NCI-H82 treated with DMSO at 0.1 percent for 48 hours (cell line): ENCODE data around the gene TMED9.
A peak's percentile ranks its signal among the peaks of the same experiment; 100 is the strongest.
"Not testable (repeated sequence)": the region's sequence is repeated elsewhere in the genome, so short reads cannot be mapped to it uniquely, and the experiment has no call there.

Experiments
- DNase-seq: peaks from one replicate; lab custom pipeline; 2025; ENCODE audit not compliant: unreplicated experiment; lab: John Stamatoyannopoulos, UW

TMED9 gene

DNA sequence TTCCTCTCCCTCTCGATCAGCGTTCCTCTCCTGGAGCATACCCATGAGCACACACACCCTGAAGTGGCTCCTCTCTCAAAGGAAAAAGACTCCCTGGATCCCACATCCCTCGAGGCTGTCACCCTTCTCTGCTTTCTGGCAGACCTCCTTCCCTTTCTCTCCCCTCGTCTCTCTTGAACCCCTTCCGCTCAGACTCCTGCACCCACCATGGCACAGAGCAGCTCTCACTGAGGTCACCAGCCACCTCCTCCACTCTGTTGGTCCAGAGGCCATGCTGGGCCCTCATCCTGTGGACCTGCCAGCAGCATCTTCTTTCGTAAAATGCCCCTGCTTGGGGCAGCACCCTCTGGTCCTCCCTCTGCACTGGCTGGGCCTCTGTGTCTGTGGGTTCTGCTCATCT lies 13.7 kb downstream of the TMED9 start:
- no peak for DNase-seq

DNA sequence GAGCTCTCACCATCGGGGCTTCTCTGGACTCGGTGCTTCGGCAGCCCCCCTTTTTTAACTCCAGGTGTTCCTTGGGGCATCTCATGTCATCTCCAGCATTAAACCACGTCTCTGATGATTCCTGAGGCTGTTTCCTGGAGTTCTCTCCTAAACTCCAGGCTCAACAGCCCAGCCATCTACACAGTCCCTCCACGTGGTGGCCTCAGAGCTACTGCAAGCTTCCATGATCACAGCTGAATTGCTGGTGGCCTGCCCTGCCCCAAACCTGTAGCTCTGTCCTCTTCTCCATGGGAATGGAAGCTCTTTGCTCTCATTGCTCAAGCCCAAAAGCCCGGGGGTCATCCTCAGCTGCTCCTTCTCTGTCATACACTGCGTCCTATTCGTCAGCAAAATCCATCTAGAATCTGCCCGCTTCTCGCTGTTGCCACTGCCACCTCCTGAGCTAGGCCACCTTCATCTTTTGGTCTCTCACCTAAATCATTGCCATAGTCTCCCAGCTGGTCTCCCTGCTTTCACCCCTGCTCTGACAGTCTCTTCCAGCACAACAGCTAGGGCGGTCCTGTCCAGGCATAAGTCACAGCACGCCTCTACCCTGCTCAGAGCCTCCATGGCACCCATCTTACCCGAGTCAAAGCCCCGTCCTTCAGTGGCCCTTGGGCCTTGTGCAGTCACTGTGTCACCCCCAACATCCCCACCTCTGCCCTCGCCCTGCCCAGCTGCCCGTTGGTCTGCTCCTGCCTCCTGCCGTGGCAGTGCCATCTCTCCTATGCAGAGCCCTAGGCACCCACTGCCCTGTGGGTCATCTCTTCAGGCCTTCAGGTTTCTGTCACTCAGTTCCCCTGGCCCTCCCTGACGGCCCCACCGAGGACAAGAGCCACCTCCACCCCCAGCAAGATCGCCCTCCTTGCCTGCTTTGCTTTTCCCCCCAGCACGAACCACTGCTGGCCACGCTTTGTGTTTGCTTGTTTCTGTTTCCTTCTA lies 14.4 kb downstream of the TMED9 start:
- DNase-seq = no peak

DNA sequence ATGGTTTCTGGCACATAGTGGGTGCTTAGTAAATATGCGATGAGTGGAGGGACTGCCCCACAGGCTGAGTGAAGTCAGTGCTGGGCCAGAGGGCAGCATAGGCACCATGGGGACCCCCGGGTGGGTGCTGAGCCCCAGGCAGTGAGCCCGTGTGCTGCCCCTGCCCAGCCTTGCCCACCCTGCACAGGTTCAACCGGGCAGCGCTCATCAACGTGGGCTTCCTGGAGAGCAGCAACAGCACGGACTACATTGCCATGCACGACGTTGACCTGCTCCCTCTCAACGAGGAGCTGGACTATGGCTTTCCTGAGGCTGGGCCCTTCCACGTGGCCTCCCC lies 15.1 kb downstream of the TMED9 start:
- DNase-seq = no peak

DNA sequence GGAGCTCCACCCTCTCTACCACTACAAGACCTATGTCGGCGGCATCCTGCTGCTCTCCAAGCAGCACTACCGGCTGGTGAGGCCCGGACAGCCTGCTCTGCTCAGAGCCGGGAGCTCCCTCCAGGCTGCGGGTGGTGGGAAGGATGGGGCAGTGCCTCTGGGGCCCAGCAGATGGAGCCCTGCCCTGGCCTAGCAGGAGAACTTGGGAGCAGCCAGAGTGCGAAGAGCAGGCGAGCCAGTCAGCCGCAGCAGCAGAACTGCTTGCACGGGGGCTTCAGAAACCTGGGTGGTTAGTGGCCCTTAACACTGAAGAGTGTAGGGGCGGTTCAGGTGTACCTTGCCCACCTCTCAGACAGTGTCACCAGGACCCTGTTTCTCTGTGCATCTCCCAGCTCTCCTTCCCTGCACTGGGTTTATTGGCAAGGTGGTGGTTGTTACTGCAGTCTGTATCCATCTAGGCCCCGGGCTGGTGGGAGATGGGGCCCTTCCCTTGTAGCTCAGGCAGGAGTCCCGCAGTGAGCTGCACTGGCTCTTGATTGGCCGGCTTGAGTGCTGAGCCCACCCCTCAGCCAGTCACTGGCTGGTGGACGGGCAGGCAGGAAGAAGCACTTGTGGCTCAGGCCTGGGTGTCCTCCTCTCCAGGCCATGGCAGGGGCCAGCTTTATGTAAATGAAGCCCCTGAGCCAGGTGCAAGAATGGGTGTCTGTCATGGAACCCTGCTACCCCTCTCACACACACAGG lies 15.6 kb downstream of the TMED9 start:
- peak; percentile 42 for DNase-seq

DNA sequence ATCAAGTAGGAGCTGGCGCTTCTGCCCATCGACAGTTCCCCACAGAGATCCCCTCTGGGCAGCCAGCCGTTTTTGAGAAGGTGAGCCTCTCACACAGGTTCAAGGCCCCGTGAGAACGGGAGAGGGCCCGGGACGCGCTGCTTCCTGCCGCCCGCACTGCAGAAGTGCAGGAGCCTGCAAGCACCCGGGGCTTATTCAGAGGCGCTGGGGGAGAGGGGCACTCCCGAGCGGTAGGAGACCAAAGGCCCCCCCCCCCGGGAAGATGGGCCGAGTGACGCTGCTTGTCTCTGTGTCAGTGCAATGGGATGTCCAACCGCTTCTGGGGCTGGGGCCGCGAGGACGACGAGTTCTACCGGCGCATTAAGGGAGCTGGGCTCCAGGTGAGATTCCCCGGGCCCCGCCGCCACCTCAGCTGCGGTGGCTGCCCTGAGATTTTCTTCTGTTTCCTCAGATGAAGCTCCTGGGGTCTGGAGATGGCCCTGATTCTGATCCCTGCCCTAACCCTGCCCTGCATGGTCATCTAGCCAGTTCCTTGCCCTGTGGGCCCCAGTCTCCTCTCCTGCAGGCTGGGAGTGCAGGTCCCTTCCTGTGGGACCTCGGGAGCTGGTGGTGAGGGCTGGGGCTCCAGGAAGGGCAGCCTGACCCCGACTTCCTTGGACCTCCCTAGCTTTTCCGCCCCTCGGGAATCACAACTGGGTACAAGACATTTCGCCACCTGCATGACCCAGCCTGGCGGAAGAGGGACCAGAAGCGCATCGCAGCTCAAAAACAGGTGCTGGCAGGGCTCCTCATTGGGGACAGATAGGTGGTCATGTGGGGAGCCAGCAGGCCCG lies 16.5 kb downstream of the TMED9 start:
- DNase-seq = no peak

DNA sequence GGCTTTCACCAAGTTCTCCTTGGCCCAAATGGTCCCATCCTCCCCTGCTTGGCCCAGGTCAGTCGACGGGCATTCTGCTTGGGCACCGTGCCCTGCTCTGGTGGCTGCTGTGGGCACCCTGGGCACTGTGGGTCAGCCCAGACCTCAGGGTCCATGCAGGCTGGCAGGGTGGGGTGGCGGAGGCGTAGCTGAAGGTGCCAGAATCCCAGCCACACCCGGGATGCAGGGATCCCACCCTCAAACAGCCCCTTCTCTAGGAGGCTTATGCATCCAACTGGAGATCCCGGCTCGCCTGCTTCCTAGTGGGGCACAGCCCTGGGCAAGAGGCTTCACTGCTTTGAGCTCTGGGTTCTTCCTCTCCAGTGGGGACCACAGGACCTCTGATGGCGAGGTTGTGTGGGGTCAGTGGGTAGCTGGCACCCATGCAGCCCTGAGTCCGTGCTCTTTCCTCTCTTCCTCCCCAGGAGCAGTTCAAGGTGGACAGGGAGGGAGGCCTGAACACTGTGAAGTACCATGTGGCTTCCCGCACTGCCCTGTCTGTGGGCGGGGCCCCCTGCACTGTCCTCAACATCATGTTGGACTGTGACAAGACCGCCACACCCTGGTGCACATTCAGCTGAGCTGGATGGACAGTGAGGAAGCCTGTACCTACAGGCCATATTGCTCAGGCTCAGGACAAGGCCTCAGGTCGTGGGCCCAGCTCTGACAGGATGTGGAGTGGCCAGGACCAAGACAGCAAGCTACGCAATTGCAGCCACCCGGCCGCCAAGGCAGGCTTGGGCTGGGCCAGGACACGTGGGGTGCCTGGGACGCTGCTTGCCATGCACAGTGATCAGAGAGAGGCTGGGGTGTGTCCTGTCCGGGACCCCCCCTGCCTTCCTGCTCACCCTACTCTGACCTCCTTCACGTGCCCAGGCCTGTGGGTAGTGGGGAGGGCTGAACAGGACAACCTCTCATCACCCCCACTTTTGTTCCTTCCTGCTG lies 17.4 kb downstream of the TMED9 start:
- DNase-seq = no peak

DNA sequence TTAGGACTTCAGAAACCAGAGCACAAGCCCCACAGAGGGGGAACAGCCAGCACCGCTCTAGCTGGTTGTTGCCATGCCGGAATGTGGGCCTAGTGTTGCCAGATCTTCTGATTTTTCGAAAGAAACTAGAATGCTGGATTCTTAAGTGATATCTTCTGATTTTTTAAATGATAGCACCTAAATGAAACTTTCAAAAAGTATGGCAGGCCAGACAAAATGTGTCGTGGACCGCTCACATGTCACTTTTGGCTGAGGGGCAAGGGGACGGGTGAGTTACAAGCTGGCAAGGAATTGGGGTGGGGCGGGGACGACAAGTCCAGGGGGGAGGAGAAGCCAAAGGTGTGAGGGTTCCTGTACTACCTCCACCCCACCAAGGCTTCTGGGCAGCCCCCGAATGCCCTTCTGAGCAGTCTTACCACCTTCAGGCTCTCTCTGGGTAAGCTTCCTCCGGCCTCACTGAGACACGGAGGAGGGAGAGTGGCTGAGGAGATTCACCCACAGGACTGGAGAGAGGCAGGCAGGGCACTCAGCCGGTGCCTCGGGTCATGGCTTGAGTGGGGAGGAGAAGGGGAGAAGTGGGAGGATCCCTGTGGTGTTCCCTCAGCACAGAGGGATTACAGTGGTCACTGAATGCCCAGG lies 18.2 kb downstream of the TMED9 start:
- DNase-seq = no peak

DNA sequence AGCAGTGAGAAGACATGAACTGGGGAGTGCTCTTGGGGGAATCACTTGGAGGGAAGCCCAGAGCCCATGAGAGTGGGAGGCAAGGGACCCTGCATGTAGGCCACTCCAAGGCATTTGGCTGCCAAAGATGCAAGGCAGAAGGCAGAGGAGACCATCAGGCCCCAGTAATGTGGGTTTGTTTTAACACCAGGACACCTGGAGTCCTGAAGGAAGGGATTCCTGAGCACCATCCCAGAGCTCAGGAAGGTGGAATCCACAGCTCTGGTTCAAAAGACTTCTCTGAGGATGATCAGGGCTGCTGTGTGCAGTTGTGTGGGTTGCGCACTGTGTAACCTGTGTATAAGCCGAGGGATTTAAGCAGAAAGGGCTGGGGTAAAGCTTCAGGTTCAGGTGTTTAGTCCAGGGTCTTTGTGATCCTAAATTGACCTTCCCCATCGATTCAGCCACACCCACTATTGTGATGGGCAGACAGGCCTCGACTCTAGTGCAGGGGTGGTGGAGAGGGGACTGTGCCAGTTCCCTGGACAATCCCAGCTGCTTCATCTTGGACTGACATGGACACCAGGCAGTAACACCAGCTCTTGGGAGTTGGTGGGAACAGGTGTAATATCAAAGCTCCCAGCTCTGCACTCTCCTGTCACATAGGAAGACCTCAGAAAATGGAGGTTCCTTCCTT lies 18.9 kb downstream of the TMED9 start:
- DNase-seq = no peak

DNA sequence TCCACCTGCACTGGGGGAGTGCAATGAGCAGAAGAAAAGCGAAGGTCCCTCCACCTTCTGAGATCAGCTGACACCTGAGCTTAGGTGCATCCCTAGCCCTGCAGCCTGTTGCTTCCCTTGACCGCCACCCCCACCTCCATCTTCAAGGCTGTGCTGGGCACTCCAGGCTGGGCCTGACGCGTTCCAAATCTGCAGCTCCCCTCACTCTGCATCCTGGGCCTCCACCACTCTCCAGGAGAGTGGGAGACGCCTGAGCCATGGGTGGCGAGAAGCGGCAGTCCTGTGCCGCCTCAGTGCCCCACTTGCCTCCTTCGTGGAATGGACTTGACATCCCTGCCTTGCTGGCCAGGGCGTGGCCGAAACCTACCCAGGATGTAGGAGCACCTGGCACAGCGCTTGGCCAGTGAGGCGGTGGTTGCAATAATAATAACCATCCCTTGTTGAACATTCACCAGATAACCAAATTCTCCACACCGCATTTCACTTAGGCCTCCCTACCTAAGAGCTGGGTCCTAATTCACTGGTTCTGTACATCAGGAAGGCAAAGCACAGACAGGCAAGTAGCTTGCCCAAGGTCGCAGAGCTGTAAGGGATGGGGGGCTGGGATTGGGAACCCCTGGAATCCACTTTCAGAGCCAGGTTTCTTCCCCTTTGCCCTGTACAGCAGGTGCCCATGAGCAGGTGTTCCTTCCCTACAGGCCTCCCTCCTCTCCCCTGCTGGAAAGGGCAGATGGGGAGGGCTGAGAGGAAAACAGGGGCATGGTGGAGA lies 19.6 kb downstream of the TMED9 start:
- DNase-seq = no peak

DNA sequence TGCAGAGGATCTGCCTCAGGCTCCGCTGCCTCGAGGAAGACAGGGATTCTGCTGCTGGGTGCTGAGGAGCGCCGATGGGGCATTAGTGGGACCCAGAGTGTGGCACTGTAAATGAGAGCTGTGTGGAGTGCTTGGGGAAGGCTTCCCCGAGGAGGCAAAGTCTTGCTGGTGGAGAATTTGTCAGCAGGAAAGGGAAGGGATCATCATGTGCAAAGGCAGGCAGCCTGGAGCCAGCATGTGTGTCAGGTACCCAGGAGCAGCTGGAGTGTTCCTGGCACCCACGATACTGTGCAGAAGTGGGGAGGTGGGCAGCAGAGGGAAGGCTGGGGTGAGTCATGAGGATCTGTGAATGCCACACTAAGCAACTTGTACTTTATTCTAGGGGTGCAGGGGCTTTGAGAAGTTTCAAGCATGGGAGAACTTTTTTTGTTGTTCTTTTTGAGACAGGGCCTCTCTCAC lies 20.2 kb downstream of the TMED9 start:
- no peak for DNase-seq

DNA sequence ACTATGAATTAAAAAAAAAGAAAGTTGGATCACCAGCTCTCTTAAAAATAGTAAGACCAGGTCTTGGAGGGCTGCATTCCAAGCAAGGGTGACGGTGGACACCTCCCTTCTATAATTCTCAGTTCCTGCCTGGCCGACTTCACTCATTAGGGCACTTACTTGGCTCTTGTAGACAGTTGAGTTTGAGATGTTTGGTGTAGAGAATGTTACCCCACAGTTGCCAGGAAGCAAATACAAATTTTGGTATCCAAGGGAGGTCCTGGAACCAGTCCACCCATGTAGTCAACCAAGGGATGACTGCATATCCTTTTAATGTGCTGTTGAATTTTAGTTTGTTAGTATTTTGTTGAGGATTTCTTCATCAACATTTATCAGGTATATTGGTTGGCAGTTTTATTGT lies 28.6 kb downstream of the TMED9 start:
- no peak for DNase-seq

DNA sequence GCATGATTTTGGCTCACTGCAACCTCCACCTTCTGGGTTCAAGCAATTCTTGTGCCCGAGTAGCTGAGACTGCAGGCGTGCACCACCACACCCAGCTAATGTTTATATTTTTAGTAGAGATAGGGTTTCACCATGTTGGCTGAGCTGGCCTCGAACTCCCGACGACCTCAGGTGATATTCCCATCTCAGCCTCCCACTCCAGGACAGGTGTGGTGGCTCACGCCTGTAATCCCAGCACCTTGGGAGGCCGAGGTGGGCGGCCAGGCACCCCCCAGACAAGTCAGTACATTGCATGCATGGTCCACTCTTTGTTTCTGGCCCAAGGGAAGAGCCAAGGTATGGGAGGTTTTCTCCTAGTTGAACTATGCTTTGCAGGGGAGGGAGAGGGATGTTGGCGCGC lies 32.2 kb downstream of the TMED9 start:
- not testable (repeated sequence) for DNase-seq

DNA sequence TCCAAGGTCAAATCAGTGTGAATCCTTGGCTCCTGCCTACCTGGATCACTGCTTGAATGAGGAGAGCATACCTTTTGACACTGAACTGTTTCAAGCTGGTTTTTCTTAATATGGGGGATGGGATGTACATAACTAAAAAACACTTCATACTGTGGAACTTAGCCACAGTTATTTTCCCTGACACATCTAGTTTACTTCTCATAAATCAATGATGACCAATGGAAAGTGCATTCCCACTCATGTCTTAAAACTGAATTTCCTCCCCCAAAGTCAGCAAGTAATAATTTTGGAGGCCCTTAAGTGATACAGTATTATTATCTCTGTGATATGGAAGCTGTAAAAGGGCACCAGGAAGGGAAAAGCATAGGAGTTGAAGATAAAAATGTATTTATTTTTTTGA lies 38.2 kb downstream of the TMED9 start:
- DNase-seq = not testable (repeated sequence)

DNA sequence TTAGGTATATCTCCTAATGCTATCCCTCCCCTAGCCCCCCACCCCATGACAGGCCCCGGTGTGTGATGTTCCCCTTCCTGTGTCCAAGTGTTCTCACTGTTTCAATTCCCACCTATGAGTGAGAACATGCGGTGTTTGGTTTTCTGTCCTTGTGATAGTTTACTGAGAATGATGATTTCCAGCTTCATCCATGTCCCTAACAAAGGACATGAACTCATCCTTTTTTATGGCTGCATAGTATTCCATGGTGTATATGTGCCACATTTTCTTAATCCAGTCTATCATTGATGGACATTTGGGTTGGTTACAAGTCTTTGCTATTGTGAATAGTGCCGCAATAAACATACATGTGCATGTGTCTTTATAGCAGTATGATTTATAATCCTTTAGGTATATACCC lies 42.9 kb downstream of the TMED9 start:
- DNase-seq = not testable (repeated sequence)

DNA sequence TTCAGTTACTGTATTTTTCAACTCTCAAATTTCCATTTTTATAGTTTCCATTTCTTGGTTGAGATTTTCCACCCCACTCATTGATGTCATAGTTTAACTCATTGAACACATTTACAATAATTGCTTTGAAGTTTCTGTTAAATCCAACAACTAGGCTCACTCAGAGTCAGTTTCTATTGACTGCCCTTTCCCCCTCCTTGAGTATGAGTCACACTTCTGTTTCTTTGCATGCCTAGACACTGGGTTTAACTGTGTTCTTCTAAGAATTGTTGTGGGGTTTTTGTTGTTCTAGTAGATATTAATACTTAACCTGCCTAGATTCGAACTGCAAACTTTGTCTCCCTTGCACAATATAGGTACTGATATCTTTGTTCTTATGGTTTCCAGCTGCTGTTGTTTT lies 53.5 kb downstream of the TMED9 start:
- not testable (repeated sequence) for DNase-seq
